ENCODE results near the gene SCYGR1. TPM values are rescaled to one million over a fixed set of nuclear protein-coding genes. Genes with fewer than 3 reads are reported as not detected.

Gene SCYGR1
- total and polyA plus RNA-seq, 2 donors from 2014 or later = not detected

- no peak overlapping the region for H3K27ac ChIP-seq (ENCODE audit: low read depth in 2 of 2, low read length in 2 of 2)
- no peak overlapping the region for H3K9ac ChIP-seq (ENCODE audit: low read length in 3 of 3)
- H3K4me3 ChIP-seq (ENCODE audit: low read length in 3 of 3) = no peak overlapping the region
- no peaks in the 10 kb centered on the region for H3K27me3 ChIP-seq (ENCODE audit: control insufficient read depth, insufficient read depth, low read length)
- H3K9me3 ChIP-seq (ENCODE audit: control insufficient read depth in 2 of 3, insufficient read depth in 1 of 3, low read length in 3 of 3) = no peaks in the 10 kb centered on the region
- FAIRE-seq (no peak), DNase-seq (no peak)
- peaks cover 0 to 6% (median 4%) of the 10 kb centered on the region in 3 donors for H3K4me1 ChIP-seq (ENCODE audit: control insufficient read depth in 2 of 3, insufficient read depth in 2 of 3, low read depth in 1 of 3, low read length in 3 of 3)
- no peak for TF ChIP-seq CTCF (IDR thresholded peaks at IDR 0.05; ENCODE audit: borderline replicate concordance, extremely low read depth, insufficient read depth)
- peaks cover 0 to 9% (median 0%) of the 10 kb centered on the region in 3 donors for H3K36me3 ChIP-seq (ENCODE audit: control insufficient read depth in 2 of 3, insufficient read depth in 3 of 3, low read length in 3 of 3)
- intact Hi-C loops (cut with DNase I) = no loop called here
Observed at GRCh38 chr2:227344231-227344630, 43.5 kb downstream of the SCYGR1 start.

GRCh38 chr2:227341553-227341952 is 46.2 kb downstream of the SCYGR1 start:
- Histone ChIP-seq H3K27me3 (ENCODE audit: control insufficient read depth, insufficient read depth, low read length) (no peaks in the 10 kb centered on the region), H3K27ac (ENCODE audit: low read depth in 2 of 2, low read length in 2 of 2) (no peak overlapping the region), H3K36me3 (ENCODE audit: control insufficient read depth in 2 of 3, insufficient read depth in 3 of 3, low read length in 3 of 3) (peaks cover 0 to 9% (median 0%) of the 10 kb centered on the region in 3 donors), H3K4me3 (ENCODE audit: low read length in 3 of 3) (no peak overlapping the region), H3K4me1 (ENCODE audit: control insufficient read depth in 2 of 3, insufficient read depth in 2 of 3, low read depth in 1 of 3, low read length in 3 of 3) (peaks cover 0 to 7% (median 6%) of the 10 kb centered on the region in 3 donors), H3K9me3 (ENCODE audit: control insufficient read depth in 2 of 3, insufficient read depth in 1 of 3, low read length in 3 of 3) (no peaks in the 10 kb centered on the region), H3K9ac (ENCODE audit: low read length in 3 of 3) (no peak overlapping the region)
- FAIRE-seq (no peak), DNase-seq (no peak)
- no peak for TF ChIP-seq CTCF (IDR thresholded peaks at IDR 0.05; ENCODE audit: borderline replicate concordance, extremely low read depth, insufficient read depth)
- intact Hi-C loops (cut with DNase I) = no loop called here

- intact Hi-C loops (cut with DNase I) = no loop called here
- no peak for DNase-seq
- TF ChIP-seq CTCF (IDR thresholded peaks at IDR 0.05; ENCODE audit: borderline replicate concordance, extremely low read depth, insufficient read depth) = no peak
- peaks cover 0 to 7% (median 6%) of the 10 kb centered on the region in 3 donors for H3K4me1 ChIP-seq (ENCODE audit: control insufficient read depth in 2 of 3, insufficient read depth in 2 of 3, low read depth in 1 of 3, low read length in 3 of 3)
- no peaks in the 10 kb centered on the region for H3K27me3 ChIP-seq (ENCODE audit: control insufficient read depth, insufficient read depth, low read length)
- no peak for FAIRE-seq
- peaks cover 0 to 18% (median 6%) of the 10 kb centered on the region in 3 donors for H3K36me3 ChIP-seq (ENCODE audit: control insufficient read depth in 2 of 3, insufficient read depth in 3 of 3, low read length in 3 of 3)
- no peak overlapping the region for H3K4me3 ChIP-seq (ENCODE audit: low read length in 3 of 3)
- no peaks in the 10 kb centered on the region for H3K9me3 ChIP-seq (ENCODE audit: control insufficient read depth in 2 of 3, insufficient read depth in 1 of 3, low read length in 3 of 3)
- no peak overlapping the region for H3K27ac ChIP-seq (ENCODE audit: low read depth in 2 of 2, low read length in 2 of 2)
- H3K9ac ChIP-seq (ENCODE audit: low read length in 3 of 3) = no peak overlapping the region
Observed at GRCh38 chr2:227340106-227340505, 47.6 kb downstream of the SCYGR1 start.

GRCh38 chr2:227339098-227339599 is 48.6 kb downstream of the SCYGR1 start:
- DNase-seq (peak in 3 of 5 donors; percentile 15 to 63 (median 40)), FAIRE-seq (peak; percentile 41)
- no peak overlapping the region for H3K9ac ChIP-seq (ENCODE audit: low read length in 3 of 3)
- H3K9me3 ChIP-seq (ENCODE audit: control insufficient read depth in 2 of 3, insufficient read depth in 1 of 3, low read length in 3 of 3) = no peaks in the 10 kb centered on the region
- H3K27ac ChIP-seq (ENCODE audit: low read depth in 2 of 2, low read length in 2 of 2) = peak overlapping the region; percentile 0 to 32
- peak overlapping the region in 1 of 3 donors; percentile 13 for H3K4me3 ChIP-seq (ENCODE audit: low read length in 3 of 3)
- H3K36me3 ChIP-seq (ENCODE audit: control insufficient read depth in 2 of 3, insufficient read depth in 3 of 3, low read length in 3 of 3) = peaks cover 0 to 23% (median 10%) of the 10 kb centered on the region in 3 donors
- peaks cover 0 to 7% (median 6%) of the 10 kb centered on the region in 3 donors for H3K4me1 ChIP-seq (ENCODE audit: control insufficient read depth in 2 of 3, insufficient read depth in 2 of 3, low read depth in 1 of 3, low read length in 3 of 3)
- H3K27me3 ChIP-seq (ENCODE audit: control insufficient read depth, insufficient read depth, low read length) = no peaks in the 10 kb centered on the region
- no peak for TF ChIP-seq CTCF (IDR thresholded peaks at IDR 0.05; ENCODE audit: borderline replicate concordance, extremely low read depth, insufficient read depth)
- intact Hi-C loops (cut with DNase I) = no loop called here

Data from kidney (tissue), 14 donors.